ENCODE results near the gene RPEL1. TPM values are rescaled to one million over a fixed set of nuclear protein-coding genes. Genes with fewer than 3 reads are reported as not detected.
"Not testable (repeated sequence)": the region's sequence is repeated elsewhere in the genome, so short reads cannot be mapped to it uniquely, and the experiment has no call there.

RPEL1 gene
- total RNA-seq: not detected

DNA sequence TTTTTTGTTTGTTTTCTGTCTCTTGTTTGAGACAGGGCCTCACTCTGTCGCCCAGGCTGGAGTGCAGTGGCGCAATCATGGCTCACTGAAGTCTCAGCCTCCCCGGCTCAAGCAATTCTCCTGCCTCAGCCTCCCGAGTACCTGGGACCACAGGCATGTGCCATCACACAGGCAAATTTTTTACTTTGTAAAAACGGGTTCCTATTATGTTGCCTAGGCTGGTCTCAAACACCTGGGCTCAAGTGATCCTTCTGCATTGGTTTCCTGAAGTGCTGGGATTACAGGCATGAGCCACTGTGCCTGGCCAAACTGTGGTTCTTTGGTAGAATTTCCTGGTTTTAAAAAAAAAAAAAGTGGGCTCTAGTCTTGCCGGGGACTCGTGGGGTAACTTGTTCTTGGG, at the start of gene RPEL1:
RPEL1 (plus strand) TSS at position 301 of the 400 bp plus-strand sequence. CDS start 110 bp downstream, outside the sequence.
- not testable (repeated sequence) for H3K27me3 ChIP-seq; H3K36me3 ChIP-seq; H3K9me3 ChIP-seq; H3K4me3 ChIP-seq (replicated peaks in 1 of 3); DNase-seq; H3K27ac ChIP-seq
- 88 to 91% methylated on average over 7 of the region's 7 CpGs for WGBS, 2 donors
- peaks cover 12 to 21% of the 10 kb centered on the region in 2 donors for H3K4me1 ChIP-seq
- intact Hi-C loops (cut with DNase I): loop anchor here (5.0 to 10.0 kb wide), 2 partner anchors 171 to 328 kb away; partner anchors contain the start of gene CNNM2

DNA sequence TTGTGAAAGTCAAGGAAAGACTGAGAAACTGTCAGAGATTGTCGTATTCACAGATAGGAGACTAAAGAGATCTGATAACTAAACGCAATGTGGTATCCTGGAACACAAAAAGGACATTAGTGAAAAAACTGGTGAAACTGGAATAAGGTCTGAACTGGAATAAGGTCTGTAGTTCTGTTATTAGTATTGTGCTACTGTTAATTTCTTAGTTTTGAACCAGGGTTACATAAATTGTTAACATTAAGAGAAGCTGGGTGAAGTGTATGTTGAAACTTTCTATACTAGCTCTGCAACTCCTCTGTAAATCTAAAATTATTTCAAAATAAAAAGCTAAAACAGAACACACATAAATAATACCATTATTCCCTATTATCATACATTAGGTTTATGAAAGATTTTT, 49.2 kb upstream of the RPEL1 start:
- no peak for TF ChIP-seq POLR2A (IDR thresholded peaks at IDR 0.05)
- TF ChIP-seq, protein P1, sequence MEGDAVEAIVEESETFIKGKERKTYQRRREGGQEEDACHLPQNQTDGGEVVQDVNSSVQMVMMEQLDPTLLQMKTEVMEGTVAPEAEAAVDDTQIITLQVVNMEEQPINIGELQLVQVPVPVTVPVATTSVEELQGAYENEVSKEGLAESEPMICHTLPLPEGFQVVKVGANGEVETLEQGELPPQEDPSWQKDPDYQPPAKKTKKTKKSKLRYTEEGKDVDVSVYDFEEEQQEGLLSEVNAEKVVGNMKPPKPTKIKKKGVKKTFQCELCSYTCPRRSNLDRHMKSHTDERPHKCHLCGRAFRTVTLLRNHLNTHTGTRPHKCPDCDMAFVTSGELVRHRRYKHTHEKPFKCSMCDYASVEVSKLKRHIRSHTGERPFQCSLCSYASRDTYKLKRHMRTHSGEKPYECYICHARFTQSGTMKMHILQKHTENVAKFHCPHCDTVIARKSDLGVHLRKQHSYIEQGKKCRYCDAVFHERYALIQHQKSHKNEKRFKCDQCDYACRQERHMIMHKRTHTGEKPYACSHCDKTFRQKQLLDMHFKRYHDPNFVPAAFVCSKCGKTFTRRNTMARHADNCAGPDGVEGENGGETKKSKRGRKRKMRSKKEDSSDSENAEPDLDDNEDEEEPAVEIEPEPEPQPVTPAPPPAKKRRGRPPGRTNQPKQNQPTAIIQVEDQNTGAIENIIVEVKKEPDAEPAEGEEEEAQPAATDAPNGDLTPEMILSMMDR (IDR thresholded peaks at IDR 0.05): no peak
- Histone ChIP-seq H3K27me3 (no peaks in the 10 kb centered on the region), H3K27ac (peak overlapping the region in 2 of 3 donors; percentile 43 to 63), H3K4me1 (peaks cover 13 to 31% of the 10 kb centered on the region in 2 donors), H3K4me3 (replicated peaks in 1 of 3) (no peak overlapping the region), H3K9me3 (no peaks in the 10 kb centered on the region), H3K36me3 (no peaks in the 10 kb centered on the region)
- no peak for DNase-seq
- 97% methylated on average over 2 of the region's 2 CpGs for WGBS, 2 donors
- intact Hi-C loops (cut with DNase I): no loop called here

DNA sequence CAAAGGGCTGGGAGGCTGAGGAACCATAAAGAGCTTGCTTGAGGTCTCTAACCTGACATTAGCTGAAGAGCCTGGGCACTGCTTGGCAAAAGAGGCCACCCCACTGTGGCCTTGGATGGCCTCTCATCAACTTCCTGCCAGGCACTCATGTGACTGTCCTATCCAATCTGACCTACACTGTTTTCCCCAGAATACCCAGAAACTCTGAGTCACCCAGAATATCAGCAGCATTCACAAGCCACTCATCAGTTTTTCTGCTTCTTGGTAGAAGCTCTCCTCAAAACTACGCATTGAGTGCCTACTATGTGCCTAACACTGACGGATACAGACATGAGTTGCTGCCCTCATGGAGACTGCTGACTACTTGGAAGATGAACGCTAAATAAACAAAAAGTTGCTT, 48.5 kb upstream of the RPEL1 start:
- H3K27ac ChIP-seq: peak overlapping the region in 2 of 3 donors; percentile 43 to 63
- H3K4me1 ChIP-seq: peaks cover 10 to 28% of the 10 kb centered on the region in 2 donors
- H3K9me3 ChIP-seq: no peaks in the 10 kb centered on the region
- peak; percentile 48 to 49 for DNase-seq
- WGBS, 2 donors: 73 to 78% methylated on average over 3 of the region's 3 CpGs
- TF ChIP-seq POLR2A (IDR thresholded peaks at IDR 0.05): no peak
- TF ChIP-seq, protein P1 (IDR thresholded peaks at IDR 0.05): no peak
- H3K36me3 ChIP-seq: no peaks in the 10 kb centered on the region
- H3K4me3 ChIP-seq (replicated peaks in 1 of 3): no peak overlapping the region
- intact Hi-C loops (cut with DNase I): no loop called here
- no peaks in the 10 kb centered on the region for H3K27me3 ChIP-seq

DNA sequence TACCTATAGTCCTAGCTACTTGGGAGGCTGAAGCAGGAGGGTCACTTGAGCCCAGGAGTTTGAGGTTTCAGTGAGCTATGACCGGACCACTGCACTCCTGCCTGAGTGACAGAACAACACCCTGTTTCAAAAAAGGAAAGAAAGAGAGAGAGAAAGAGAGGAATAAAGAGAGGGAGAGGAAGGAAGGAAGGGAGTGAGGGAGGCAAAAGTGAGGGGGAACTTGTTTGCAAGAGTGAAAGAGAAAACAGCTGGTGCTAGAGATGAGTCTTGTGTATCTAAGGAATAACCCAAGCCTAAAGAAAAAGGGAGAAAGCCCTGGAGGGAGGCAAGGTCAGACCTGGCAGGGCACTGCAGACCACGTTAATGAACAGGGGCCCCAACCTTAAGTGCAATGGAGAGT, 47.8 kb upstream of the RPEL1 start:
- Histone ChIP-seq H3K27ac (peak overlapping the region in 2 of 3 donors; percentile 43 to 63), H3K9me3 (no peaks in the 10 kb centered on the region), H3K4me3 (replicated peaks in 1 of 3) (no peak overlapping the region), H3K27me3 (no peaks in the 10 kb centered on the region), H3K36me3 (no peaks in the 10 kb centered on the region), H3K4me1 (peaks cover 10 to 28% of the 10 kb centered on the region in 2 donors)
- DNase-seq: no peak
- intact Hi-C loops (cut with DNase I): no loop called here
- TF ChIP-seq, protein P1 (IDR thresholded peaks at IDR 0.05): no peak
- 64 to 65% methylated on average over 2 of the region's 2 CpGs for WGBS, 2 donors

DNA sequence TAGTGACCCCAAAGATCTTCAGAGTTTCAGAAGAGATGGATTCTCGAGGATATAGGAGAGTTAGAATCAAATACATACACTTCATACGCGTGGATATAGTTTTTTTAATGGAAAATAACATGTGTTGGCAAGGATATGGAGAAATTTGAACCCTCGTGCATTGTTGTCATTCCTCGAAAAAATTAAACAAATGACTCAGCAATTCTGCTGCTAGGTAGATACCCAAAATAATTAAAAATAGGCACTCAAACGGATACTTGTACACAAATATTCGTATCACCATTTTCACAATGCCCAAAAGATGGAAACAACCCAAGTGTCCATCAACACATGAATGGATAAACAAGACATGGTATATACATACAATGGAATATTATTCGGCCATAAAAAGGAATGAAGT, 47.0 kb upstream of the RPEL1 start:
- DNase-seq: no peak
- intact Hi-C loops (cut with DNase I): no loop called here
- H3K9me3 ChIP-seq: no peaks in the 10 kb centered on the region
- H3K27ac ChIP-seq: no peak overlapping the region
- H3K4me1 ChIP-seq: peaks cover 9 to 25% of the 10 kb centered on the region in 2 donors
- H3K27me3 ChIP-seq: no peaks in the 10 kb centered on the region
- H3K4me3 ChIP-seq (replicated peaks in 1 of 3): no peak overlapping the region
- TF ChIP-seq, protein P1 (IDR thresholded peaks at IDR 0.05): no peak
- TF ChIP-seq POLR2A (IDR thresholded peaks at IDR 0.05): no peak
- no peaks in the 10 kb centered on the region for H3K36me3 ChIP-seq
- WGBS, 2 donors: 92 to 94% methylated on average over 8 of the region's 8 CpGs

DNA sequence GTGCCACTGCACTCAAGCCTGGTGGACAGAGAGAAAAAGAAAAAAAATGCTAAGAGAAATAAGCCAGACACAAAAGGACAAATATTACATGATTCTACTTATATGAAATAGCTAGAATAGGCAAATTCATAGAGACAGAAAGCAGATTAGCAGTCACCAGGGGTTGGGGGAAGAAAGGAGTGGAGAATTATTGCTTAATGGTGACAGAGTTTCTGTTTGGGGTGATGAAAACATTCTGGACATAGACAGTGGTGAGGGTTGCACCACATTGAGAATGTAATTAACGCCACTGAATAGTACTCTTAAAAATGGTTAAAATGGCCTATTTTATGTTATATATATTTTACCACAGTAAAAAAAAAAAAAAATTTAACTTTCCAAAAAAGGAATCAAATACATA, 46.2 kb upstream of the RPEL1 start:
- Histone ChIP-seq H3K27ac (no peak overlapping the region), H3K9me3 (no peaks in the 10 kb centered on the region), H3K27me3 (no peaks in the 10 kb centered on the region), H3K36me3 (no peaks in the 10 kb centered on the region), H3K4me3 (replicated peaks in 1 of 3) (no peak overlapping the region), H3K4me1 (peaks cover 5 to 21% of the 10 kb centered on the region in 2 donors)
- no peak for DNase-seq
- WGBS, 2 donors: 91 to 94% methylated on average over 1 of the region's 1 CpG
- no peak for TF ChIP-seq POLR2A (IDR thresholded peaks at IDR 0.05)
- TF ChIP-seq, protein P1 (IDR thresholded peaks at IDR 0.05): no peak
- intact Hi-C loops (cut with DNase I): no loop called here
